ENCODE results near the gene FNDC3B.

- no peak for TF ChIP-seq FOXM1 (IDR thresholded peaks at IDR 0.05; ENCODE audit: borderline replicate concordance, low read depth)
- no peak for TF ChIP-seq TAF1 (IDR thresholded peaks at IDR 0.05; ENCODE audit: low read depth)
- no peak for TF ChIP-seq REST (IDR thresholded peaks at IDR 0.05; ENCODE audit: low read depth)
- TF ChIP-seq EGR1 (IDR thresholded peaks at IDR 0.05), result no peak
- TF ChIP-seq YY1 (IDR thresholded peaks at IDR 0.05; ENCODE audit: low read depth), result no peak
These were observed 242.5 kb downstream of the FNDC3B start for GRCh38 chr3:172281884-172282283.

Data from Ishikawa (cell line).